ENCODE data around the gene ADAMTS17.

DNA sequence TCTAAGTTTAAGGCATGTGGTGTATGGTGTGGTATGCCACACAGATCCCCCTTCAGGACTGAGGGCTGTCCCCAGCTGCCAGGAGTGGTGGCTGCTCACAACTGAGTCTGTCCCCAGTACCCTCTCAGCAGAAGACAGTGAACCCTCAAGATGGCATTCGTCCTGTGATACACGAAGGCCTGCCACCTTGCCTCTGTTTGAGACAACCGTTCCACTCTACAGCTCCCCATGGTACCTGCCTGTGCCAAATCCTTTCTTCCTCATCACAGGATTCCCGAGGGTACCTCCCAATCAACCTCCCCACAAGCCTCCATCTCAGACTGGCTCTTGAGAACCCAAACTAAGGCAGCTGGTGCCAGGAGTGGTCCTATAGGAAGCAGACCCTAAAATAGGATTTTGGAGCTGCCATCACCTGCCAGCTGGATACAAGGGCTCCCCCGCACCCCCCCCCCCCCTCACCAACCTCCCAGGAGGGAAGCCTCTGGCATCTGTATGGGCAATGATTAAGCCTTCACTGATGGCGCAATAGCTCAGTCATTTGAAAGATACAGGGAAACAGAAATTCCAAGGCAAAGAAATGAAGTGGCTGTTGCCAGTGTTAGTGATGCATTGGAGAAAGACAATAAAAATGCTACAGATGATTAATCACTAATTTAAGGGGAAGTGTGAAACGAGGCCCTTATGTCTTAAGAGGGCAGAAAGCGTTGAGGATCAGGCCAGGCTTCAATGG lies 378.5 kb downstream of the ADAMTS17 start:
- TF ChIP-seq, protein P1, sequence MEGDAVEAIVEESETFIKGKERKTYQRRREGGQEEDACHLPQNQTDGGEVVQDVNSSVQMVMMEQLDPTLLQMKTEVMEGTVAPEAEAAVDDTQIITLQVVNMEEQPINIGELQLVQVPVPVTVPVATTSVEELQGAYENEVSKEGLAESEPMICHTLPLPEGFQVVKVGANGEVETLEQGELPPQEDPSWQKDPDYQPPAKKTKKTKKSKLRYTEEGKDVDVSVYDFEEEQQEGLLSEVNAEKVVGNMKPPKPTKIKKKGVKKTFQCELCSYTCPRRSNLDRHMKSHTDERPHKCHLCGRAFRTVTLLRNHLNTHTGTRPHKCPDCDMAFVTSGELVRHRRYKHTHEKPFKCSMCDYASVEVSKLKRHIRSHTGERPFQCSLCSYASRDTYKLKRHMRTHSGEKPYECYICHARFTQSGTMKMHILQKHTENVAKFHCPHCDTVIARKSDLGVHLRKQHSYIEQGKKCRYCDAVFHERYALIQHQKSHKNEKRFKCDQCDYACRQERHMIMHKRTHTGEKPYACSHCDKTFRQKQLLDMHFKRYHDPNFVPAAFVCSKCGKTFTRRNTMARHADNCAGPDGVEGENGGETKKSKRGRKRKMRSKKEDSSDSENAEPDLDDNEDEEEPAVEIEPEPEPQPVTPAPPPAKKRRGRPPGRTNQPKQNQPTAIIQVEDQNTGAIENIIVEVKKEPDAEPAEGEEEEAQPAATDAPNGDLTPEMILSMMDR (IDR thresholded peaks at IDR 0.05; ENCODE audit: low read depth, low read length) = no peak
- no peak for TF ChIP-seq EZH2phosphoT487 (IDR thresholded peaks at IDR 0.05; ENCODE audit: low read depth)

All from OCI-LY3 (cell line).